Vein endothelial cell (primary cell): Measurements from ENCODE around the gene STAM. TPM values are rescaled to one million over a fixed set of nuclear protein-coding genes. Genes with fewer than 3 reads are reported as not detected.

Source experiments
- small RNA-seq: library from RNA; depleted of rRNA; stranded (forward); fragments of <200 nt; gene quantifications from one replicate; pipeline ENCODE3, GENCODE V24; 2012
- total RNA-seq: library from RNA; depleted of rRNA; stranded (reverse); fragments of >200 nt; gene quantifications from 2 replicates; pipeline ENCODE4 v1.2.3, GENCODE V29; 2012

STAM gene
- 16.7 and 31.3 TPM in 2 replicates for total RNA-seq

DNA sequence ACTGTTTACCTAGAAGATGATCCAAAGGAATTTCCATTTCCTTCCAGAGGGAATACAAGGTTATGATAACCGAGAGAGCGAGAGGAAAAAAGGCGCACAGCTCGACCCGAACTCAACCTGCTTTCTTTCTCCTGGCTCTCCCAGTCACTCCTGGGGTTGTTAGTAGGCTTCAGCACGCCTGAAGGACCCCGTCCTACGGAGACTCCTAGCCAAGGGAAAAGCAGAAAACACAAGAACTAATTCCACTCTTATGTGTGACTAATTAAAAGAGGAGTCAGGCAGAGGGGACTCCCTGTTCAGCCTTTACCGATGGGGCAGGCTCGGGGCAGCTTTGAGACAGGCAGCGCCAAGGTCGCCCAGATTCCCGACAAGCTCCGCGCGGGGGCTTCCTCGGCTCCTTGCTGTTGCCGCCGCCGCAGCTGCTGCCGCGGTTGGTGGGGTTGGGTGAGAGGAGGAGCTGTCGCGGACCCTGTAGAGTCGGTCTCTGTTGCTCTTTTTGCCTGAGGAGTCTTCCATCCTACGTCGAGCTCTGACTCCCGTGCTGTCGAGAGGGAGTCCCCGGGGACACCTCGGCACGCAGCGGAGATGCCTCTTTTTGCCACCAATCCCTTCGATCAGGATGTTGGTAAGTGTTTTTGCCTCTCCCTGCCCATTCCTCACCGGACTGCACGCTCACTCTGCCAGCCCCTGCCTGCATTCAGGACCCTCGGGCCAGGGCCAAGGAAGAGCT lies at the start of gene STAM:
TSS of gene STAM (plus strand) at position 397 of the 730 bp plus-strand sequence. CDS start at position 586, 189 bp downstream.

DNA sequence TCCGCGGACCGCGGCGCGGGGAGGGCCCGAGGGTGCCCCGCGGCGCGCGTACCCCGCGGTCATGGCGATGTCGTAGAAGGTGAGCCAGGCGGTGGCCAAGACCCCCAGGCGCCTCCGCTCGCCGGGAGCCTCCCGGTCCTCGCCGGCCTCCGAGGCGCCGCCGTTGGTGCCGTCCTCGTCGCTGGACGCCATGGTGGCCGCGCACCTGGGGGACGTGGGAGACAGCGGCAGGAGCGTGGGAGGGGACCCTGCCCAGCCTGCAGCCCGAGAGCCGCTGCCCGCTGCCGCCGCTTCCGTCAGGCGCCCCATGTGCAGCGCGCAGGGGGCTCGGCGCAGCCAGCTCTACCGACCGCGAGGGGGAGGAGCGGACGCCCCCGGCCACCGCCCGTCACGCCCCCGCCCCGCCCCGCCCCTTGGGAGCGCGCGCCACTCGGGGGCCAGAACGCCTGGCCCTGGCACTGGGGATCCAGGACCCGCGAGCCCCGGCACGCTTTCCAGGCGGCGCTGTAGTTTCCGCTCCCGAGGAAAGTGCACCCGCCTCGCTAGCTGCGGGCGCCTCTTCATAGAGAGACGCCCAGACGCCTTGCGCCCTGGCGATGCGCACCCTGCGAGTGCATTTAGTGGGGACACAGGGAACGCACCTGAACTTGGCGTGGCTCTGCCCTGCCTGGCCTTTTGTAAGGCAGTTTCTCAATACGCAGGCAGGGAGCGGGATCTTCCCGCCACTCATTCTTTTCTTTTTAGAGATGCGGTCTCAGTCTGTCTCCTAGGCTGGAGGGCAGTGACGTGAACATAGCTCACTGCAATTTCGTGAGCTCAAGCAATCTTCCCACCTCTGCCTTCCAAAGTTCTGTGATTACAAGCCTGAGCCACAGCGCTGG lies 26.7 kb upstream of the STAM start, which contains the start of gene HACD1:
TSS of gene HACD1 (minus strand) at position 344 of the 881 bp plus-strand sequence. CDS start at position 309, 35 bp downstream.

DNA sequence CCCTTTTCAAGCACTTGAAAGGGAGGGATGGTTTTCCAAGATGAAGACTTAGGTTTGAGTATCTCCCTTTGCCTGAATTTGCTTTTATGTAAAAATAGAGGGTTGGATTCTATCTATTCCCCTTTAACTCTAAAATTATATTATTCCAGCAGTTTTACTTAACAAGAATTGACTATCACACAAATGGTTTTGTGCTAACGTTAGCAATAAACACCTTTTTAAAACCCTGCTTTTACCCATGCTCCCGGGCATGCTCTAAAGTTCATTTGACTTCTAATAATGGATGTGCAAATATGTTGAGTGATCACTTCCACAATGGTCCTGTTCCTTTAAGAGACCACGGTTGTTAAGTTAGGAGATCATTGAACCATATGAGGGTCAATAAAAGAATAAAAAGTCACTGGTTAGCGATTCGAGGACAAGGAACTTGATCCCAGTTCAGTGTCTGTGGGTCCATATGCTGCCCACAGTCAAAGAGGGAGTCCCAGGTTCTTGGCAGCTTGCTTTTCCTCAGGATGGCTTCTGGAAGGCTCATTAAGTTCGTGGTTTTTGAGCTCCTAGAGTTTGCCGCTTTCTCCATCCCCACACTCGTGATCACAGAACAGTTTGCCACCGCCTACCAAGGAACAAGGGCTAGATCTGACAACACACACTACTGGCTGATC lies 108.0 kb downstream of the STAM start, which contains the start of gene TMEM236:
TSS of gene TMEM236 (plus strand) at position 421 of the 665 bp plus-strand sequence. CDS start at position 516, 95 bp downstream.

Small RNA genes within 50 kb of the gene (small RNA-seq; reads per million reads assigned to genes)
- gene AC069542.2, result not detected

Other genes with a start within 250 kb of the STAM start
- gene ST8SIA6, start 189.6 kb upstream of the STAM start, total RNA-seq, result 2.0 and 8.5 TPM in 2 replicates
- 11.1 and 15.3 TPM in 2 replicates for gene HACD1, start 26.8 kb upstream of the STAM start, total RNA-seq
- 0.10 and 0.33 TPM in 2 replicates for gene TMEM236, start 108.0 kb downstream of the STAM start, total RNA-seq
- 0.33 and 0.38 TPM in 2 replicates for gene MRC1, start 165.2 kb downstream of the STAM start, total RNA-seq